M059J (cell line): ENCODE data around the gene TMC1. TPM values are rescaled to one million over a fixed set of nuclear protein-coding genes. Genes with fewer than 3 reads are reported as not detected.

ENCODE experiments used
- DNase-seq: peaks from one replicate; pipeline ENCODE4 v3.0.0-alpha.2; 2012; ENCODE audit warnings: low read depth
- total RNA-seq: library from RNA; depleted of rRNA; stranded (reverse); fragments of >200 nt; shearing (Covaris generic); gene quantifications from 2 replicates; pipeline ENCODE4 v1.2.3, GENCODE V29; 2014

TMC1 gene
- total RNA-seq, 1 experiment from 2014 or later, result 1.1 TPM

DNA sequence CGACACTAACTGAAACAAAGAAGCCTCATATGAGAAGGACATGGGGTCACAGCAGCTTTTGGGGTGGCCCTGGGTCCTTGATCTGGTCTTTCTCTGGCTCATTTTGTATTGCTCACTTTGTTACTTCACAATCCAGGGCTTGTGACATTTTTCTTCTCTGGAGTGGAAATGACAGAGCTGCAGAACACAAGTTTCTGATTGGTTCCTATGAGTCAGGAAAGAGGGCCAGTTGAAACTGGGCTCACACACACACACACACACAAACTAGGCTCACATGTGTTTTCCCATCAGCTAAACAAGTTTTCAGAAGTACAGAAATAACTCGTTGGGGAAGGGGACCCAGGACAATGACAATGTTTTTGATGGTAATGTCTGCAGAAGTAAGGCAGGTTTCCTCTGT is 54.3 kb downstream of the TMC1 start:
- no peak for DNase-seq

DNA sequence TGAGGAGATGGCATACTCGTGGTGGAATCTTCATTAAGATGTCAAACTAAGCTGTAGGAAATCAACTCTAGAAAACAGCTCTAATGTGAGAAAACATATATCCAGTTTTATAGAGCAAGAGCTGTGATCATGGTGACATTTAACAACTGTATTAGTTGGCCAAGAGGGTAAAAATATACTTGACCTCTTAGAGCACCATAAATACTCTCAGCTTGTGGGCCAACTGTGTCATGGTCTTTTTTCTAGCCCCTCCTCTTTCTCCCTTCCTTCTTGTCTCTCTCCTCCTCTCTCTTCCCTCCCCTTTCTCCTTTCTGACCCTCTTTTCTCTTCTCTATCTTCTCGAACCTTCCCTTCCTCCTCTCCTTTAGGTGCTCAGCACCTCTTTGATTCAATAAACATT is 54.7 kb downstream of the TMC1 start:
- no peak for DNase-seq

DNA sequence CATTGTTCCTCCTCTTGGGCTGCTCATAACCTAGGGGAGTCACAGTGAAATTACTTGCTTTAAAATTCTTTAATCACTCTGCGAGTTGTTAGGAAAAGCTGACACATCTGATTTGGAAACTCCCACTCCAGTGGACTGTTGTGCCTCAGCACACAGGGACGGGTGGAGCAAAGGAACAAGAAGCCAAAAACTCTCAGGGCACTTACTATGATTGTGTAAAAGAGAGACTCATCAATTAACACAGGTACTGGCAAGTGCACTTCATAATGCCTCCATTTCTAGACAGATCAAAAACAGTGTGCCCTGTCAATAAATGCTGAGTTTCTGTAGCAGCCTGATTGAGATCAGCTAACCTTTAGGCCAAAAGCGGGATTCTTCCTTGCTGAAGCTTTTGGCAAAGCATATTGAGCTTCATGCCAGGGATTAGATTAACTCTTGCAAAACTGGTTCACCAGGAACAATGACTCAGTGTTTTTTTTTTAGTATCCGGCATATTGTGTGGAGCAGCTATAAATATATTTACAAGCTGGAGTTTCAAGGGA is 55.9 kb downstream of the TMC1 start:
- DNase-seq, result peak; percentile 92

DNA sequence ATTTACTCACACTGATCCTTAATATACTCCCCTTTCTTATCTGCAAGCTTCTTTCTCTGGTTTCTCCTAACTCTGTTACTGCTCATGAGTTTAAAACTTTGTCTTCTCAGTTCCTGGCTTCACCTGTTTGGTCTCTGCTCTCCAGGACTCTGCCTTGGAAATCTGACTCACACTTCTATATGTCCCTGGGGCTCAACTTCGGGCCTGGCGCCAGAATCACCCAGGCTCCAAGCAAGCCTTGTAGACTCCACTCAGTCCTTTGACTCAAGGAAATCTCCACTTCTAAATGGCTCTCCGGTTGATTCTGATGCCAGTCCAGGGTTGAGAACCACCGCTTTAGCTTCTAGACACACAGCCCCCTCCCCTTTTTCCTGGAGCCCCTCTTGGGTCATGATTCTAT is 57.8 kb downstream of the TMC1 start:
- DNase-seq, result peak; percentile 95

DNA sequence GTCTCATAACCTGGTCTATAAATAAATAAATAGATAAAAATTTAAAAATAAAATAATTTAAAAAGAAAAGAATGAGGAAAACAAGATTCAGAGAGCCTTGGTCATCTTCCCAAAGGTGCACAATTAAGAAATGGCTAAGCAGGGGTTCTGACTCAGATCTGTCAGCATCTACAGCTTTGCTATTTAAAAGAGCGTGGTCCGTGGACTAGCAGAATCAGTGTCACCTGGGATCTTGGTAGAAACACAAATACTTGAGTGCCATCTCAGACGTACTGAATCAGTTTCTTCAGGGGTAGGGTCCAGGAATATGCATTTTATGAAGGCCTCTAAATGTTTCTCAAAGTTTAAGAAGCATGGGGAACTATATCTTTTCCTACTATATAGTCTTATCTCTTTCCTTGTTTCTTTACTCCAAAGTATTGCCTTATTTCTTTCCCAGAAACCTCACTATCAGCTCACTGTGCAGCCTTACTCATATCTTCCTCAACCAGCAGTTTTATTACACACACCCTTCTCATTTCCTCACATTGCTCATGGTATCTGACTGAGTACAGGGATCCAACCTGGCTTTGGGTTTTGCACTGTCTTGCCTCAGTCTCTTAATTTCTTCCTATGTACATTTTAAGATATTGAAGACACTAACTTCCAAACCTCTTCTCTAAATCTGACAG is 58.6 kb downstream of the TMC1 start:
- DNase-seq, result peak; percentile 73

DNA sequence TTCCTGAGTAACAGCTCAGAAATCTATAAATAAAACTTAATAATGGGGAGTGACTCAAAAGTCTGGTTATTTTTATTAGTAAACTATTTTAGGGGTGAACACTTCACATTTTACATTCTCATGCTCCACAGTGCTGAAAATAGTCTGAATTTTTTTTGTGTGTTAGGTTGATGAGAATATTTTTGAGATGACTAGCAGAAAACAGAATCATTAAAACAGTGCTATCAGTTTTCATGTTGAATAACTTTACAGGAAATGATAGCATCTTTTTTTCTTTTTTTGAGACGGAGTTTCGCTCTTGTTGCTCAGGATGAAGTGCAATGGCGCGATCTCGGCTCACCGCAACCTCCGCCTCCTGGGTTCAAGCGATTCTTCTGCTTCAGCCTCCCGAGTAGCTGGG is 60.3 kb downstream of the TMC1 start:
- peak; percentile 88 for DNase-seq

DNA sequence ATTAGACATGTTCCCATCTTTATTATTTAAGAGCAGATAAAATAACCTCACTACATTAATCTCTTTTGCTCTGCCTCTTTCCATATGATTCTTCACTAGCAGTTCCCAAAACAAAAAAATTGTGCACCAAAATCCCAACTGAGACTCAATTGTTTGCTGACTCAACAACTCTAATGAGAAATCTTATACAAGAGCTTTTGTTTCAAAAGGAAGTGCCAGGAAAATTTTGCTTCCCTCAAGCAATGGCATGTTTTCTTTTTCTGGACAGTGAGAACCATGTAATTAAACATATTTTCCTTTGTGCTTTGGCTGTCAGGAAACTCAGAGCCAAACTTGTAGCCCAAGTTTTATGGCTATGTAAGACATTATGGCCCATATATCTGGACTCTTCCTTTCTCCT is 62.0 kb downstream of the TMC1 start:
- peak; percentile 49 for DNase-seq

DNA sequence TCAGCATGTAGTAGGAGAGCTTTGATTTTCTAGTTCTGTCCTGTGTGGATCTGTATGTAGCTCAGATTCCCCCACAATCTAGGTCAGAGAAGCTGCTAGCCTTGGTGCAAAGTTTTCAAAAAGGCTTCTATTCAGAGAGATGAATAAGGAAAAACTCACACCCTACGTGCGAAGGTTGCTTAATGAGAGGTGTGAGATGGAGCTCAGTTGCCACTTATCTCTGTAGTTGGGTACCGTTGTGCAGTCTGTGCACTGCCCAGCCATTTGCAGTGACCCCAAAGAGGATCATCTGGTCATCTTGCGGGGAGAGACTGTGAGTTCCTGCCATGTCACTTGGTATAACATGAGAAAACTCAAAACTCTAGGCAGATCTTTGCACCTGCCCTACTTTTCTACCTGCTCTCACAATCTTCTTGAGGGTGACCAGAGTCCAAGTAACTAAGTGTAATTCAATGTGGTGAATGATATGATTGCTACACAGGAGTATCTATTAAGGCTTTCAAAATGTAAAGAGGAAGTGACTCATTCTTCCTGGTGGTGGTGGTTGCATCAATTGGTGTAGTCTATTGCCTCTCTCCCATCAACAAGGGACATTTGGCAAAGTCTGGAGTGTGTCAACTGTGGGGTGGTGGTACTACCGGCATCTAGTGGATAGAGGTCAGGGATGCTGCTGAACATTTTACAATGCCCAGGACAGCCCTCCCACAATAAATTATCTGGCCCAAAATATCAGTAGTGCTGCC is 65.2 kb downstream of the TMC1 start:
- DNase-seq, result peak; percentile 97

DNA sequence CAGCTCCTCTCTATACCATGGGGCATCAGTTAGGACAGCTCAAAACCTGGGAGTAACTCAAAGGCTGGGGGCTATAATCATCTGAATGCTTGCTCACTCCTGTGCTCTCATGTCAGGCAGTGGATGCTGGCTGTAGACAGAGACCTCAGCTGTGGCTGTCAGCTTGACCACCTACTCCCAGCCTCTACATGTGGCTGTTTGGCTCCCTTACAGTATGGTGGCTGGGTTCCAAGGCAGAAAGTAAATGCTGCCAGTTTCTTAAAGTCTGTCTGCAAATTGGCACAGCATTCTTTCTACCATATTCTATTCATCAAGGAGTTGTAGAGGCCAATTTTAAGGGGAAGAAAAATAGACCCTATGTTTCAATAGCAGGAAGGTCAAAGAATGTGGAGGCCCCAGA is 66.9 kb downstream of the TMC1 start:
- DNase-seq, result peak; percentile 54

DNA sequence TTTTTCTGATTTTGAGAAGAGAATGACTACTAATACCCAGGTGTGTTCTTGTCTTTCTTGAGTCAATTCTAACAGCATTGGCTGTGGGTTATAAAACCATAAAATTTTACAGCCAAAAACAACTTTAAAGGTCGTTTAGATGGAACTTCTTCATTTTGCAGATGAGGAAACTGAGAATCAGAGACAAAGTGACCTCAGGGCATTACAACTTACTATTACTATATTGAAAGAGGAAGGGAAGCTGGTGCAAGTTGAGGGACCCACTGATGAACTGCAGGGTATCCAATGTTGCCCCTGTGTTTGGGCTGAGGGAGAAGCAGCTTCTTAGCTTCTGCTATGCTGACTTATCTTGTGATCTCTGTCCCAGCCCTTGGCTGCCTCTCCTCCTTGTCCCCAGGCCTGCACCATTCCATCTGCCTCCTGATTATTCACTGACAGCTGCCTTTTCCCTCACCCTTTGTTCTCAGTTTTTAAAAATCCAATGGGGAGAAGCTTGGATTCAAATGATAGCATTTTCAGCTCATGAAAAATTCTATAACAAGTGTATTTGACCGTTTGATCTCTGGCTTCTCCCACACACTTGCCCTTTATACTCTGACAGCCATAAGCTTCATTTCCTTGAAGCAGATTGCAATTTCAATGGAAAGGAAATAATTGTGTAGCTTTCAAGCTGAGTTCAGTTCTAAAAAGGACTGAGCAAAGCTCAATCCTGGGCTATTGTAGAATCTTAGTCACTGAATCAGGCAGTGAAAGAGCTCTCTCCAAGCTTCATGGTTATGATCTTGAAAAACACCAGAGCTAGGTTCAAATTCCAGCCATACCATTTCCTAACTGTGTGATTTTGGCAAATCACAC is 68.5 kb downstream of the TMC1 start:
- DNase-seq, result no peak

DNA sequence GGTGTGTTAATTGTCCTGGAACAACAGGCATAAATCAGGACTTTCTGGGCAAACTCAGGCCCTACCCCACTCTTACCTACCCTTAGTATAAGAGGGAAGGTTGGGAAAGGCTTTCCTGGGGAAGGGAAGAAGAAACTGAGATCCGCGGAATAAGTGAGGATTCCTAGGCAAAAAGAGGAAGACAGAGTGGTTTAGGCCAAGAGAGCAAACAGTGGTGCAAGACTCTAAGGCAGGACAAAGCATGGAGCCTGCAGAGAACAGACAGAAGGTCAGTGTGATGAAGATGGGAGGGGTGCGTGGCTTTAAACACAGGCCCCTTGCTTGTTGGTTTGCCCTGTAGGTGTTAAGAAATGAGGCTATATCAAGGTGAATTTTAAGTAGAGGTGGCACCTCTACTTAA is 69.4 kb downstream of the TMC1 start:
- no peak for DNase-seq

DNA sequence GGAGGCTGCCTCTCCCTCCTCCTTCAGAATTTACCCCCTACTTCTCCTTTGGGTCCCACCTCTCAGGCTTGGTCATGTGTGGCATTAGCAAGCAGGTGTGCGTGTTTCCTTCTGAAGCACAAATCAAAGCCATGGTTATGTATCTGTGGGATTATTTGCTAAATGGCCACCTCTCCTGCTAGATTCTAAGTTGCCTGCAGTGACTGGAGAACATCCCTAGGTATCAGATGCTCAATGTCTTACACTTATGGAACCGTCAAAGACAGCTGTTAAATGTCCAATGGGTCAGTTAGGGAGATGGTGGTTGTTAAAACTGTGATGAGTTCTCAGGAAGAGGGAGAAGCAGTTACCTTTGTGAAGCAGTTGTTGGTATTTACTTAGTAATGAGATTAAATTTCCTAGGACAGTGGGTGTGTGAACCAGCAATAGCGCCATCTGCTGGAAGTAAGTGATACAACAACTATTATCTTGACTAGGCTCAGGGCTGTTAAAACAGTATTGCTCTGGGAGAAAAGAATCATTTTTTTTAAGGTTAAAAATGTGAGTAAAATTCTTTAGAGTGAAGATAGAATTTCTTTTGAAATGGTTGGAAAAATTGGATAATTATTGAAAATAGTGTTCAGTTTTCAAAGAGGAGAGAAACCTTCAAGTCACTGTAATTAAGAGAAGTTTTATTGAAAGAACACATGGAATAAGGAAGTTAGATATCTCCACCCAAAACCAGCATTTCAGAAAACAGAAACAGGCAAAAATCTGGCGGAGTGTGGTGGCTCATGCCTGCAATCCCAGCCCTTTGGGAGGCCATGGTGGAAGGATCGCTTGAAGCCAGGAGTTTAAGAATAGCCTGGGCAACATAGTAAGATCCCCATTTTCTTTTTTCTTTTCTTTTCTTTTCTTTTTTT is 71.3 kb downstream of the TMC1 start:
- DNase-seq, result peak; percentile 64

DNA sequence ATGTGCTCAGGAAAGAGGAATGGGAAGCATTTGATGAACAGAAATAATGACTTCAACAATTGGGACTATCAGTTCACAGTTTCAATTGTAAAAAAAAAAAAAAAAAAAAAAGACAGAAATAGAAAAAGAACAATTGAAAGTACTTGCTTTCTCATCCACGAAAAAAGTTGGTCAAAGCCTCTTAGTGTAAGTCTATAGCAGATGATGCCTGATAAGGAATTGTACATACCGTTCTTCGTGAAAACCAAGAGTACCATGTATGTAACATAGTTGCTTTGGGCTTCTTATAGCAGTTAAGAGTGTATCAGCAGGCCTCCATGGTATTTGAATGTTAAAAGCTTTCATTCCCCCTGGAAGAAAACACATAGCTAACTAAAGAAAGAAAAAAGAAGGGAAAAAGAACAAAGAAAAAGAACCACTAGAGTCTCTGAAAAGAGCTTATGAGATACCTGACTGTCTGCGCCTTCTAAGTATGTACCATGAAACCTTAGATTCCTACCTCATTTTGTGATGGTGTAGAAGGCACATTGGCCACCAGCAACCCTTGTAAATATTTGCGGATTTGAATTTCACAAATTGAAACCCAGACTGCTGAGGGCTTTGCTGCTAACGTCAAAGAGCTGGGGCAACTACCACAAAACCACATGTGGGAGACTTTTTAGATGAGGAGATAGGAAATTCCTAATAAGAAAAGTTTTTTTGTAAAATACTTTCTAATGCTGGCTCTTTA is 75.2 kb downstream of the TMC1 start:
- no peak for DNase-seq

DNA sequence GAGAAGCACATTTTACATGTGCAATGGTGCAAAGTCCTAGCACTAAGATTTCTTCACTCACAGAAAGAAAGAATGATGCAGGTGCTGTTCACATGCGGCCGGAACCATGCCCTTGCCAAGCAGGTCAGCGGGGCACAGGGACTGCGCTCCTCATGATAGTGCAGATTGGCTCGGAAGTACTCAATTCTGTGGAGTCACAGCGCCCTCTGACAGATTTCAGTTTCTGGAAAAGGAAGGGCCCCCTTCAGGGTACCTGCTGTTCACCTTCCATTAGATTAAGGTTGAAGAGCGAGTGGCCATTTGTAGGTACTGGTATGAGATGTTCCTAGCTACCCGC is 75.7 kb downstream of the TMC1 start:
- no peak for DNase-seq

DNA sequence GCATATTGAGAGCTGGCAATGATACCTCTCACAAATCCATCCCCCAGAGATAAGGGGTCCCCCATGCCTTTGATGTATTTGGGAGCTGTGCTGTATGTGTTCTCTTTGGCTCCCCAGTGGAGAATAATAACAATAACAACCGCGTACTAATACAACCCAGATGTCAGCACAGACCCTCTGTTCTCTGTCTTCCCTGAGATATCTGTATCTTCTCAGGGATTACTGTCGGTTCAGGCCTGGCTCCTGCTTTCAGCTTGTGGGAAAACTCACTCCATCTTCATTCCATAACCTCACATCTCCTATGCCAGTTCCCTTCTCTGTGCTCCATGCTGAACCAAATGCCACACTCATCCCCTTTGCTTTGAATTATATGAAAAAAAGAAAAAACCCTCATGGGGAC is 76.2 kb downstream of the TMC1 start:
- no peak for DNase-seq

DNA sequence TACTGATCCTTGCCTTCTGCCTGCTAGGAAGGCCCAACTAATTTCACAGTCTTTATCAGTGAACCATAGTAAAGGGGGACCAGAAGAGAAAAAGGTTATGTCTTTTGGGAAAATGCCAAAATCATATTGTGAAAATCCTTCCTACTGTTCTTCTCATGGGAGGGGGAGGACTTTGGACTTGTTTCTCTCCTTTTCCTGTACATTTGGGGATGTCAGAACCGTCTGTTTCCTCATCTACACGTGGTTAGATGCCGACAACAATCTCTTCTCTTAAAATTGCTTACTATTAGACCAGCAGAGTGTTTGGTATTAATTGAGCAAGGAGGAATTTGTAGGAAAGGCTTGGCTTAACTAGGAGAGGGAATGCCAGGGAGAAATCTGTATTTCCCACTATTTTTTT is 77.2 kb downstream of the TMC1 start:
- no peak for DNase-seq

DNA sequence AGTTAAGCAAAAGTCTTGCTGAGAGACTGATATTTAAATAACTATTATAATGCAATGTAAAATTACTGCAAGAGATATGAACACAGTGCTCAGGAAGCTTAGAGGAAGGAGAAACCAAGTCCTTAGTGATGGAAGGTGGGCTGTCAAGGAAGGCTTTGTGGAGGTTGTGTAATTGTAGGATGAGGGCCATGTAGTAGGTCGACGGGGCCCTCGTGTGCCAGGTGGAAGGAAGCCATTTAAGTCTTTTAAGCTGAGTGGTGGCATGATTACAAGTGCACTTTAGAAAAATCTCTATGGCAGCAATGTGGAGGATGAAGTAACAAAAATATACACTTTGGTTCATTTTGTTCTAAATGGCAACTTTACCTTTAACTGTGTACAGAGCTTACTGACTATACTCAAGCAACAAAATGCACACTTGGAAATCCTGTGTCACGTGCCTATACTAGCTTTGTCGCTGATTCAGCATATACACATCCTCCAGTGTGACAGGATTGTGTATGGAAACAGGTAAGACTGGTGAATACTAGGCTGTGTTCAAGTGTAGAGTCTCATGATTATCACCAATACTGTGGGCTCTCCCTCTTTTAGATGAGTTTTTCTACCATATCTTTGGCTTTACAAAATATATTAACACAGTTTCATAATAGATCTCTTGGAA is 78.6 kb downstream of the TMC1 start:
- DNase-seq, result no peak

DNA sequence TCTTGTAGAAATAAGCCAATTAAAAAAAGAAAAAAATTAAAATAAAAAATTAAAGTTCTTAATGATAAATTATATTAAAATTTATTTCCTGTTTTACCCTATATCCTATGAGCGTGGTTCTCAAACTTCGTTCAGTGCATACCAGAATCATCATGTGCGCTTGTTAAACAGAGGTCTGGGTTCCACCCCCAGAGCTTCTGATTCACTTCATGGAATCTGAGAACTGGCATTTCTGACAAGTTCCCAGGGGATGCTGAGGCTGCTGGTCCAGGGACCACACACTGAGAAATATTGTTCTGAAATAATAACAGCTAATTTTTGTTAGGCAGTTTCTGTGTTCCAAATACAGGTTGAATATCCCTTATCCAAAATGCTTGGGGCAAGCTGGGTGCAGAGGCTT is 79.3 kb downstream of the TMC1 start:
- DNase-seq, result no peak

DNA sequence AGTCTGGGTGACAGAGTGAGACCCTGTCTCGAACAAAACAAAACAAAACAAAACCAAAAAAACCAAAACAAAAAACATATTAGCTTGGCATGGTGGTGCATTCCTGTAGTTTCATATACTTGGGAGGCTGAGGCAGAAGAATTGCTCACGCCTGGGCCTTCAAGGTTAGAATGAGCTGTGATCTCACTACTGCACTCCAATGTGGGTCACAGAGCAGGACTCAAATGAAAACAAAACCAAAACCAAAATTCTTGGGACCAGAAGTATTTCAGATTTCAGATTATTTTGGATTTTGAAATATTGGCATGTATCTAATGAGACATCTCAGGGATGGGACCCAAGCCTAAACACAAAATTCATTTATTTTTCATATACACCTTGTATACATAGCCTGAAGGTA is 80.2 kb downstream of the TMC1 start:
- no peak for DNase-seq

DNA sequence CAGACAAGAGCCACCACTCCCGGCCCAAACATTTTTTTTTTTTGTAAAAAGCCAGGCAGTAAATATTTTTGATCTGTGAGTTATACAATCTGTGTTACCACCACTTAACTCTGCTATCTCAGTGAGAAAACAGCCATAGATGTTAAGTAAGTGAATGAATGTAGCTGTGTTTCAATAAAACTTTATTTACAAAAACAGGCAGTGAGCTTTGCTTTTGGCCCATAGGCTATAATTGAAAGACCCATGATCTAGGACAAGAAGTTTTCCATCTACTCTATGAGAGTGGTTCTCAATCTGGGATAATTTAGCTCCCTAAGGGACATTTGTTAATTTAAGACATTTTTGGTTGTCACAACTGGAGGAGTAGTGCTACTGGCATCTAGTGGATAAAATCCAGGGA is 91.0 kb downstream of the TMC1 start:
- no peak for DNase-seq
